HG03066 (cell line): ENCODE measurements around the gene ACOD1.

Source experiments
- ATAC-seq: cut with Tn5 transposase; IDR thresholded peaks from one replicate; pipeline ENCODE4 v1.9.1; 2021; ENCODE audit warnings: low read depth; ENCODE audit not compliant: unreplicated experiment

Gene ACOD1

DNA sequence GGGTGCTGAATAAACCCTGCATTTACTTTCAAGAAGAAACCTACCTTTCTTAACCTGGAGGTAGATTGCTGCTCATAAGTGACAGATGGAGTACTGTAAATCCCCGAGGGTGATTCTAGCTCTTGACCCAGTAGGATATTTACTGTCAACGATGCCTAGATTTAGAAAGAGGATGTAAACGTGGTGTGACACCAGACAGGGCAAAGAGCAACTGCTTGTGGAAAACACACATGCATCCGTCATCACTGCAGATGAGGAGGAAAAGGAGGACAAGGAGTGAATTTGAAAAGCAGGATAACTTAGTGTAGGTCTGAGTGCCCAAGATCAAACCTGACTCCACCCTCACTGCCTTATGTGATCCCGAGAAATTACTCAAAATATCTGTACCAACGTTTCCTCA, 33.8 kb downstream of the ACOD1 start:
- no peak for ATAC-seq

GRCh38 chr13:76983676-76984075, 35.4 kb downstream of the ACOD1 start:
- no peak for ATAC-seq

DNA sequence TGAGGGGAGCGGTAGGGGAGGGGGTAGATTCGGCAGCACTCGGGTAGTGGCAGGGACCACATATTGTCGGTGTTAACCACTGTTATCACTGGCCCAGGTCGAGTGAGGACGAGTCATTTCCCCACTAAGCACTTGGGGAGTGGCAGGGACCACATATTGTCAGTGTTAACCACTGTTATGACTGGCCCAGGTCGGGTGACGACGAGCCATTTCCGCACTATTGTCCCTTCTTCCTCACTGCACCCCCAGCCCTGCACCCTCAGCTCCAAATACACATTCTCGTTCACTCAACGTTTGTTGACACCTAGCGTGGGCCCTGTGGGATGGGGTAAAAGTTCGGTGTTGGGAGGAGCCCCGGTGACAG, 43.1 kb downstream of the ACOD1 start:
- ATAC-seq = peak; percentile 41

DNA sequence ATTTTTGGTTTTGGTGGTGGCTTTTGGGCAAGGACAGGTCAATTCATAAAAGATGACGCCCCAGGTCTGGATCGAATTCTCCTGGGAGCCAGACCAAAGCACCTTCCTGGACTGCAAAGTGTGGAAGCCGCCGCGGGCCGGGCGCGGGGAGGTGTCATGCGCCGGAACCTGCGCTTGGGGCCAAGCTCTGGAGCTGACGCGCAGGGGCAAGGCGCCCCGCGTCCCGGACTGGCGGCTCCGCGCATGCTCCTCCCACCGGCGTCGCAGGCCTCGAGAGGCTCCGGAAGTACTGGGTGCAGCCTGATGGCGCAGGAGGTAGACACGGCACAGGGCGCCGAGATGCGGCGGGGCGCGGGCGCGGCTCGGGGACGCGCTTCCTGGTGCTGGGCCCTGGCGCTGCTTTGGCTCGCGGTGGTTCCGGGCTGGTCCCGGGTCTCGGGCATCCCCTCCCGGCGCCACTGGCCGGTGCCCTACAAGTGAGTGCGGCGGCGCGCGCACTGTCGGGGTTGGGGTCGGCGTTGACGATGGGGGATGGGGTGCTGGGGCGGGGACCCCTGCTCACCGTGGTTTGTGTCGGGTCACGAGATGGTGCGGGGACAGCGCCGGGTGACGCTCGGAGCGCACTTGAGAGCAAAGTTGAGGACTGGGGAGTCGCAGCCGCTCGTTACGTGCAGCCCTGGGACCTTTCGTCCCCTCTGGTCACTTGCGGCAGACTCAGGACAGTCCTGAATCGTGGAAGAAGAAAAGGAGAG, 43.7 kb downstream of the ACOD1 start, which contains the start of gene CLN5:
Gene CLN5 (plus strand): TSS at position 286 of the 752 bp plus-strand sequence. CDS start 18 bp downstream, at position 304.
- peak; percentile 93 for ATAC-seq

DNA sequence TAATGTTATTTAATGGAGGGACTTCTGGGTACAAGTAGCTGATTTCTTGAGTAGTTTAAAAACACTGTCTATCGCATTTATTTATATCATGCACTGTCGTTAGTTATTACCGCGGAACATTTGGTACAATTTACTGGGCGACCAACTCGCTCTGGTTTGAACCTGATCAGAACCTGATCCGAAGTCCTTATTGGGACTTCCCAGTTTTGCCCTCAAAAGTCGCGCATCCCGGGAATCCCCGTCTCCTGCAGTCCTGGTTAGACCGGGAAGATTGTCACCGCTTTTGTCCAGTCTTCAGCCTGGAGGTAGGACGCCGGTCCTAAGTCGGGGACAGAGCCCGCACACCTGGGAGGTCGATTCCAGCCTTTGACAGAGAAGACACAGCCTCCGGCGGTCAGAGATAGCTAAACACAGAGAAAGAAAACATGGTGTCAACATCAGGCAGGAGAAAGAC, 44.3 kb downstream of the ACOD1 start:
- peak; percentile 6 for ATAC-seq

- ATAC-seq = no peak
Measured at GRCh38 chr13:76993021-76993420, 44.7 kb downstream of the ACOD1 start.

GRCh38 chr13:76993473-76993872, 45.2 kb downstream of the ACOD1 start:
- ATAC-seq = no peak

GRCh38 chr13:76994281-76994680, 46.0 kb downstream of the ACOD1 start:
- ATAC-seq = no peak

DNA sequence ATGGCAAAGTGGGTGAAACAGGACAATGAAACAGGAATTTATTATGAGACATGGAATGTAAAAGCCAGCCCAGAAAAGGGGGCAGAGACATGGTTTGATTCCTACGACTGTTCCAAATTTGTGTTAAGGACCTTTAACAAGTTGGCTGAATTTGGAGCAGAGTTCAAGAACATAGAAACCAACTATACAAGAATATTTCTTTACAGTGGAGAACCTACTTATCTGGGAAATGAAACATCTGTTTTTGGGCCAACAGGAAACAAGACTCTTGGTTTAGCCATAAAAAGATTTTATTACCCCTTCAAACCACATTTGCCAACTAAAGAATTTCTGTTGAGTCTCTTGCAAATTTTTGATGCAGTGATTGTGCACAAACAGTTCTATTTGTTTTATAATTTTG, 52.2 kb downstream of the ACOD1 start:
- no peak for ATAC-seq

GRCh38 chr13:77001540-77001939, 53.2 kb downstream of the ACOD1 start:
- no peak for ATAC-seq

GRCh38 chr13:77001963-77002587, 53.8 kb downstream of the ACOD1 start:
- ATAC-seq = no peak

DNA sequence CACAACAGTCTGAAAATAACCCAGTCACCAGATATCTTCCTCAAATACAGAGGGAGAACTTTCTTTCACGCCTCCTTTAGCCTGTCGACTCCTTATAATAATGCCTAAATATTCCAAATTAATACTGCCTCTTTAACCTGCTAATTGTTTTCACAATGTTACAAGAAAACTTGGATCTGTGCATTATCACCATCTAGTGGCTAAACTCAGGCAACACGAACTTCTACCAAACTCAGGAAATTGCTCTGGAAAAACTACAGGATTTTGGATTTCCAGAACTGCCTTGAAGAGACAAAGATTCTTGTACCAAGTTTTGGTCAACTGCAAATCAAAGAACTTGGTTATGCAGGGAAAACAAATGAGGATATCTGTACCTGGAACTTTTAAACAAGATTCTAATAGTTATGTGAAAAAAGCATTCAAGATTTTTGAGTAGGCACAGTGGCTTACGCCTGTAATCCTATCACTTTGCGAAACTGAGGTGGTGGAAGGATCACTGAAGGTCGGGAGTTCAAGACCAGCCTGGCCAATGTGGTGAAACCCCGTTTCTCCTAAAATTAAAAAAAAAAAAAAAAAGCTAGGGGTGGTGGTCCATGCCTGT, 54.4 kb downstream of the ACOD1 start:
- ATAC-seq = no peak
